IMR-90 (cell line): ENCODE measurements around the gene CYP4F22. TPM values are rescaled to one million over a fixed set of nuclear protein-coding genes. Genes with fewer than 3 reads are reported as not detected.

ENCODE experiments used
- ATAC-seq: fragments of 200-7000 bp; cut with Tn5 transposase; 2 replicates; pipeline ENCODE4 v1.9.1; 2020; ENCODE audit warnings: low read depth, mild to moderate bottlenecking, moderate library complexity
- BruUV-seq: library from RNA; stranded (reverse); fragments of 400-500 nt; replicated peaks from 2 replicates; lab custom pipeline; 2021; lab: Mats Ljungman, UMichigan
- CTCF ChIA-PET: fragments of 300-600 bp; formaldehyde crosslinking; extraction: SDS; loops from one replicate; lab custom pipeline; 2021; ENCODE audit warnings: antibody characterized with exemption; lab: Yijun Ruan, JAX
- POLR2A ChIA-PET: fragments of 300-600 bp; sonication (Branson Sonifier 250); formaldehyde crosslinking; loops from one replicate; lab custom pipeline; 2022; ENCODE audit warnings: antibody characterized with exemption; ENCODE audit not compliant: unreplicated experiment; lab: Charles Lee
- DNase-seq: peaks from one replicate; pipeline ENCODE4 v3.0.0; 2013
- H2AFZ ChIP-seq: replicated peaks from 2 replicates; pipeline ENCODE3; 2013; ENCODE audit warnings: low read length, mild to moderate bottlenecking; ENCODE audit not compliant: poor library complexity
- H2AK5ac ChIP-seq: 2 replicates; pipeline ENCODE4 v1.6.1; 2013; ENCODE audit warnings: low read depth, low read length, inconsistent platforms
- H2AK9ac ChIP-seq: replicated peaks from 2 replicates; pipeline ENCODE3; 2013; ENCODE audit warnings: mild to moderate bottlenecking, low read depth, low read length, moderate library complexity; ENCODE audit not compliant: poor library complexity
- H2BK120ac ChIP-seq: 2 replicates; pipeline ENCODE4 v1.6.1; 2013; ENCODE audit warnings: low read depth, low read length, inconsistent platforms
- H2BK15ac ChIP-seq: 3 replicates; pipeline ENCODE4 v1.6.1; 2013; ENCODE audit warnings: low read depth, low read length, inconsistent platforms
- H2BK20ac ChIP-seq: 2 replicates; pipeline ENCODE4 v1.6.1; 2013; ENCODE audit warnings: low read depth, mild to moderate bottlenecking, inconsistent platforms, low read length, moderate library complexity
- H2BK5ac ChIP-seq: 2 replicates; pipeline ENCODE4 v1.6.1; 2013; ENCODE audit warnings: mild to moderate bottlenecking, low read depth, low read length, inconsistent platforms; ENCODE audit not compliant: poor library complexity, severe bottlenecking
- H3K14ac ChIP-seq: replicated peaks from 2 replicates; pipeline ENCODE4 v1.6.1; 2013; ENCODE audit warnings: low read depth, low read length, inconsistent platforms
- H3K18ac ChIP-seq: 2 replicates; pipeline ENCODE4 v1.6.1; 2013; ENCODE audit warnings: low read depth, low read length, control low read depth
- H3K23ac ChIP-seq: 2 replicates; pipeline ENCODE4 v1.6.1; 2013; ENCODE audit warnings: low read depth, low read length, inconsistent platforms
- H3K27ac ChIP-seq: 2 replicates; pipeline ENCODE4 v1.5.1; 2013; ENCODE audit warnings: mild to moderate bottlenecking, control low read depth, low read length; ENCODE audit not compliant: insufficient read depth
- H3K27me3 ChIP-seq: 2 replicates; pipeline ENCODE4 v1.6.1; 2013; ENCODE audit warnings: low read length; ENCODE audit not compliant: control insufficient read depth, insufficient read depth
- H3K36me3 ChIP-seq: 2 replicates; pipeline ENCODE4 v1.6.1; 2013; ENCODE audit warnings: low read length, mixed read lengths; ENCODE audit not compliant: control insufficient read depth, insufficient read depth
- H3K4ac ChIP-seq: 2 replicates; pipeline ENCODE4 v1.6.1; 2013; ENCODE audit warnings: low read depth, low read length, inconsistent platforms
- H3K4me1 ChIP-seq: 2 replicates; pipeline ENCODE4 v1.6.1; 2013; ENCODE audit warnings: low read length, mixed read lengths; ENCODE audit not compliant: control insufficient read depth, insufficient read depth
- H3K4me2 ChIP-seq: 2 replicates; pipeline ENCODE4 v1.6.1; 2013; ENCODE audit warnings: low read depth, mild to moderate bottlenecking, control low read depth, low read length, moderate library complexity
- H3K4me3 ChIP-seq: 2 replicates; pipeline ENCODE4 v1.5.1; 2013; ENCODE audit warnings: low read depth, mild to moderate bottlenecking, control low read depth, low read length, moderate library complexity; ENCODE audit not compliant: insufficient read depth
- H3K56ac ChIP-seq: 2 replicates; pipeline ENCODE4 v1.6.1; 2013; ENCODE audit warnings: low read length, inconsistent platforms; ENCODE audit not compliant: insufficient read depth; ENCODE audit errors: extremely low read depth
- H3K79me1 ChIP-seq, 2 experiments: 2 replicates each; pipeline ENCODE4 v1.6.1; 2013; ENCODE audit warnings: low read length in 2 of 2, inconsistent platforms in 1 of 2, low read depth in 1 of 2
- H3K9ac ChIP-seq: 2 replicates; pipeline ENCODE4 v1.6.1; 2013; ENCODE audit warnings: low read depth, low read length, control low read depth
- H3K9me1 ChIP-seq: 2 replicates; pipeline ENCODE4 v1.6.1; 2013; ENCODE audit warnings: low read length, inconsistent platforms; ENCODE audit not compliant: insufficient read depth
- H3K9me3 ChIP-seq: 2 replicates; pipeline ENCODE4 v1.6.1; 2013; ENCODE audit warnings: low read length; ENCODE audit not compliant: control insufficient read depth, insufficient read depth
- H4K20me1 ChIP-seq: 2 replicates; pipeline ENCODE4 v1.6.1; 2013; ENCODE audit warnings: low read length, inconsistent platforms; ENCODE audit not compliant: insufficient read depth
- H4K5ac ChIP-seq: 2 replicates; pipeline ENCODE4 v1.6.1; 2013; ENCODE audit warnings: mild to moderate bottlenecking, low read depth, low read length, control low read depth
- H4K8ac ChIP-seq, 2 experiments: 2 replicates each; pipeline ENCODE4 v1.6.1; 2013; ENCODE audit warnings: low read depth in 2 of 2, low read length in 2 of 2, control low read depth in 1 of 2, inconsistent platforms in 1 of 2
- H4K91ac ChIP-seq: 2 replicates; pipeline ENCODE4 v1.6.1; 2013; ENCODE audit warnings: low read depth, low read length, inconsistent platforms; ENCODE audit not compliant: insufficient read depth
- MXI1 ChIP-seq: IDR thresholded peaks from 2 replicates; pipeline ENCODE4 v1.6.1; 2012; ENCODE audit warnings: low read depth, mild to moderate bottlenecking, low read length, moderate library complexity, borderline replicate concordance
- POLR2A ChIP-seq: IDR thresholded peaks from 2 replicates; pipeline ENCODE4 v1.6.1; 2012; ENCODE audit warnings: mild to moderate bottlenecking, low read depth, low read length
- RCOR1 ChIP-seq: IDR thresholded peaks from 2 replicates; pipeline ENCODE4 v1.6.1; 2012; ENCODE audit warnings: mild to moderate bottlenecking, low read length, improper control_type of control experiment; ENCODE audit not compliant: insufficient replicate concordance
- WGBS, 2 experiments: methylation state at CpG; one replicate each; pipeline versions ENCODE4 v1.1.5 to v1.1.7; 2013; ENCODE audit warnings: missing lambda C conversion rate in 2 of 2; ENCODE audit not compliant: insufficient read length in 1 of 2; ENCODE audit errors: extremely low coverage in 2 of 2; 5-methylcytosine and 5-hydroxymethylcytosine counted together
- dilution Hi-C: fragments of 300-500 bp; cut with HindIII; formaldehyde crosslinking; loops from one replicate; pipeline ENCODE4 v1.14.3; 2018; ENCODE audit warnings: low sequenced_read_pairs; ENCODE audit not compliant: unreplicated experiment
- in situ Hi-C: fragments of 300-500 bp; cut with MboI; formaldehyde crosslinking; loops from 3 replicates; pipeline ENCODE4 v1.14.3; 2019; ENCODE audit warnings: low sequenced_read_pairs, inconsistent platforms, mixed read lengths
- intact Hi-C: fragments of 100-400 bp; cut with micrococcal nuclease; formaldehyde crosslinking; loops from 2 replicates; pipeline ENCODE4 v1.10.0; 2022
- polyA plus RNA-seq, 3 experiments: library from polyadenylated mRNA; depleted of rRNA; stranded (reverse); fragments of >200 nt; gene quantifications; 2 replicates each; pipeline ENCODE4 v1.2.3, GENCODE V29; 2012; ENCODE audit warnings: low replicate concordance in 1 of 3
- total RNA-seq: library from RNA; depleted of rRNA; stranded (reverse); fragments of >200 nt; gene quantifications from 2 replicates; pipeline ENCODE4 v1.2.3, GENCODE V29; 2012
- TF ChIP-seq, protein P1 (sequence below): conservative IDR thresholded peaks from 2 replicates; pipeline ENCODE4 v1.5.1; 2012; ENCODE audit warnings: mild to moderate bottlenecking, low read depth, low read length, improper control_type of control experiment

The CYP4F22 gene
- total and polyA plus RNA-seq, 2 of the 4 experiments (the other 2 are of a cell fraction) = not detected

GRCh38 chr19:15468675-15469512 is 39.4 kb upstream of the CYP4F22 start:
- CTCF ChIA-PET = no interaction called here
- ATAC-seq (no peak), DNase-seq (no peak)
- no peak overlapping the region for H2BK120ac ChIP-seq
- H3K4me2 ChIP-seq = no peak overlapping the region
- no peak overlapping the region for H3K27ac ChIP-seq
- no peak overlapping the region for H3K9ac ChIP-seq
- H2AFZ ChIP-seq = no peak overlapping the region
- H4K20me1 ChIP-seq = no peaks in the 10 kb centered on the region
- no peak overlapping the region for H4K5ac ChIP-seq
- no peak overlapping the region for H3K56ac ChIP-seq
- TF ChIP-seq RCOR1 = no peak
- no peak for TF ChIP-seq POLR2A
- TF ChIP-seq, protein P1, sequence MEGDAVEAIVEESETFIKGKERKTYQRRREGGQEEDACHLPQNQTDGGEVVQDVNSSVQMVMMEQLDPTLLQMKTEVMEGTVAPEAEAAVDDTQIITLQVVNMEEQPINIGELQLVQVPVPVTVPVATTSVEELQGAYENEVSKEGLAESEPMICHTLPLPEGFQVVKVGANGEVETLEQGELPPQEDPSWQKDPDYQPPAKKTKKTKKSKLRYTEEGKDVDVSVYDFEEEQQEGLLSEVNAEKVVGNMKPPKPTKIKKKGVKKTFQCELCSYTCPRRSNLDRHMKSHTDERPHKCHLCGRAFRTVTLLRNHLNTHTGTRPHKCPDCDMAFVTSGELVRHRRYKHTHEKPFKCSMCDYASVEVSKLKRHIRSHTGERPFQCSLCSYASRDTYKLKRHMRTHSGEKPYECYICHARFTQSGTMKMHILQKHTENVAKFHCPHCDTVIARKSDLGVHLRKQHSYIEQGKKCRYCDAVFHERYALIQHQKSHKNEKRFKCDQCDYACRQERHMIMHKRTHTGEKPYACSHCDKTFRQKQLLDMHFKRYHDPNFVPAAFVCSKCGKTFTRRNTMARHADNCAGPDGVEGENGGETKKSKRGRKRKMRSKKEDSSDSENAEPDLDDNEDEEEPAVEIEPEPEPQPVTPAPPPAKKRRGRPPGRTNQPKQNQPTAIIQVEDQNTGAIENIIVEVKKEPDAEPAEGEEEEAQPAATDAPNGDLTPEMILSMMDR = no peak
- no peak for TF ChIP-seq MXI1
- H3K4ac ChIP-seq = no peak overlapping the region
- H2BK20ac ChIP-seq = no peak overlapping the region
- H3K18ac ChIP-seq = no peak overlapping the region
- H3K4me1 ChIP-seq = no peaks in the 10 kb centered on the region; the same call in 1 of the 2 replicates
- no peak overlapping the region for H4K8ac ChIP-seq
- no peaks in the 10 kb centered on the region for H3K9me3 ChIP-seq
- no peak overlapping the region for H4K91ac ChIP-seq
- H3K23ac ChIP-seq = no peak overlapping the region
- no TSS peak for BruUV-seq
- peaks cover 21% of the 10 kb centered on the region for H3K27me3 ChIP-seq
- intact Hi-C loops = no loop called here
- WGBS, 2 experiments = 45% methylated on average over 8 of the region's 12 CpGs; no CpG with 5 or more reads in 1 of the 2 experiments
- H3K36me3 ChIP-seq = no peaks in the 10 kb centered on the region
- in situ Hi-C loops = loop anchor here (5.0 kb wide), 1 partner anchor 83 kb away; no protein-coding TSS in a partner anchor
- H3K9me1 ChIP-seq = no peaks in the 10 kb centered on the region
- no peaks in the 10 kb centered on the region for H3K79me1 ChIP-seq
- dilution Hi-C loops = no loop called here
- H3K4me3 ChIP-seq = no peak overlapping the region
- H2AK5ac ChIP-seq = no peak overlapping the region
- no peak overlapping the region for H2BK5ac ChIP-seq
- H3K14ac ChIP-seq = no peak overlapping the region
- no peak overlapping the region for H2BK15ac ChIP-seq
- POLR2A ChIA-PET = no interaction called here
- no peak overlapping the region for H2AK9ac ChIP-seq
